GM12878 (cell line): ENCODE measurements around the gene SLC25A45. TPM values are rescaled to one million over a fixed set of nuclear protein-coding genes. Genes with fewer than 3 reads are reported as not detected.

Source experiments
- ATAC-seq: fragments of 200-7000 bp; cut with Tn5 transposase; 3 replicates; pipeline ENCODE4 v1.9.1; 2020; ENCODE audit warnings: mild to moderate bottlenecking, moderate library complexity
- BruUV-seq: library from RNA; stranded (reverse); fragments of 400-500 nt; replicated peaks from 2 replicates; lab custom pipeline; 2021; lab: Mats Ljungman, UMichigan
- CTCF ChIA-PET: fragments of 300-600 bp; sonication (Branson Sonifier 250); formaldehyde crosslinking; extraction: SDS; loops from one replicate; lab custom pipeline; 2021; ENCODE audit warnings: inconsistent platforms; lab: Yijun Ruan, JAX
- POLR2A ChIA-PET: fragments of 350-600 bp; formaldehyde crosslinking; extraction: SDS; loops from one replicate; lab custom pipeline; 2021; ENCODE audit warnings: inconsistent platforms; lab: Charles Lee
- RAD21 ChIA-PET: fragments of 300-600 bp; sonication (Branson Sonifier 250); formaldehyde crosslinking; loops from one replicate; lab custom pipeline; 2023; ENCODE audit warnings: antibody characterized with exemption; ENCODE audit not compliant: unreplicated experiment; lab: Charles Lee
- SMC1A ChIA-PET: fragments of 300-600 bp; sonication (Branson Sonifier 250); formaldehyde crosslinking; loops from one replicate; lab custom pipeline; 2023; ENCODE audit not compliant: unreplicated experiment, uncharacterized antibody; lab: Charles Lee
- DNase-seq: peaks from one replicate; pipeline ENCODE4 v3.0.0-alpha.2; 2011; ENCODE audit warnings: low read depth, low spot score
- FAIRE-seq: peaks from 3 replicates; lab custom pipeline; 2011; peaks lifted over from hg19 to GRCh38; lab: Jason Lieb, UNC
- H2AFZ ChIP-seq: 2 replicates; pipeline ENCODE4 v1.6.0; 2011; ENCODE audit warnings: low read depth, low read length, control low read depth; ENCODE audit not compliant: control insufficient read depth
- H3K27ac ChIP-seq: 2 replicates; pipeline ENCODE4 v1.5.1; 2011; ENCODE audit warnings: control low read depth; ENCODE audit not compliant: control insufficient read depth, insufficient read depth
- H3K27me3 ChIP-seq, 2 experiments: replicated peaks in 1 of 2; 2 replicates each; pipeline versions ENCODE4 v1.6.0 to v1.6.1; 2011; ENCODE audit warnings: low read length in 1 of 2; ENCODE audit not compliant: control insufficient read depth in 2 of 2, insufficient read depth in 2 of 2
- H3K36me3 ChIP-seq, 2 experiments: 2 replicates each; pipeline ENCODE4 v1.5.1; 2011; ENCODE audit warnings: low read length in 1 of 2; ENCODE audit not compliant: control insufficient read depth in 2 of 2, insufficient read depth in 2 of 2
- H3K4me1 ChIP-seq: 2 replicates; pipeline ENCODE4 v1.6.1; 2011; ENCODE audit warnings: mild to moderate bottlenecking, low read length, moderate library complexity, mixed read lengths; ENCODE audit not compliant: control insufficient read depth, insufficient read depth
- H3K4me2 ChIP-seq: 2 replicates; pipeline ENCODE4 v1.6.0; 2011; ENCODE audit warnings: control low read depth; ENCODE audit not compliant: control insufficient read depth, insufficient read depth
- H3K4me3 ChIP-seq: fragments of 200-600 bp; sonication (generic); 2 replicates; pipeline ENCODE4 v1.5.1; 2016
- H3K79me2 ChIP-seq: 2 replicates; pipeline ENCODE4 v1.6.0; 2011; ENCODE audit warnings: low read length; ENCODE audit not compliant: control insufficient read depth, insufficient read depth
- H3K9ac ChIP-seq: 2 replicates; pipeline ENCODE4 v1.8.0; 2011; ENCODE audit warnings: low read length, control low read depth, mixed read lengths; ENCODE audit not compliant: control insufficient read depth, insufficient read depth
- H3K9me3 ChIP-seq: replicated peaks from 3 replicates; pipeline ENCODE4 v1.5.1; 2011; ENCODE audit warnings: mild to moderate bottlenecking, low read length; ENCODE audit not compliant: control insufficient read depth, insufficient read depth
- H4K20me1 ChIP-seq: 2 replicates; pipeline ENCODE4 v1.6.0; 2011; ENCODE audit not compliant: control insufficient read depth, insufficient read depth
- CBX3 ChIP-seq: fragments of 200-600 bp; sonication (generic); IDR thresholded peaks from 2 replicates; pipeline ENCODE4 v1.6.1; 2016; ENCODE audit warnings: low read depth, borderline replicate concordance
- WRNIP1 ChIP-seq: IDR thresholded peaks from 2 replicates; pipeline ENCODE4 v1.6.1; 2011; ENCODE audit warnings: low read depth, low read length, improper control_type of control experiment, borderline replicate concordance
- WGBS: methylation state at CpG from one replicate; pipeline ENCODE4 v1.1.6; 2016; ENCODE audit warnings: low lambda C conversion rate; ENCODE audit not compliant: insufficient replicate concordance, insufficient coverage; ENCODE audit errors: missing lambda C conversion rate; 5-methylcytosine and 5-hydroxymethylcytosine counted together
- in situ Hi-C: fragments of 300-500 bp; cut with MboI; formaldehyde crosslinking; loops from 9 replicates; pipeline ENCODE4 v1.14.3; 2018; ENCODE audit warnings: mixed read lengths
- intact Hi-C: fragments of 100-400 bp; cut with micrococcal nuclease; formaldehyde crosslinking; loops from one replicate; pipeline ENCODE4 v1.14.2; 2022; ENCODE audit not compliant: unreplicated experiment
- polyA plus RNA-seq, 11 experiments: library from polyadenylated mRNA; depleted of rRNA in 4 of 11; unstranded in 6 of 11; stranded (reverse) in 5 of 11; fragments of >200 nt; fragmentation: Nextera tagmentation in 4 of 11; fragmentation: Illumina TruSeq in 1 of 11; extraction: Ambion mirVana in 4 of 11; extraction: Trizol in 1 of 11; gene quantifications; 1 replicate in 1 of 11; 2 replicates in 10 of 11; pipeline versions ENCODE4 v1.2.1 to v1.2.3, GENCODE V29; 2011 to 2016; ENCODE audit warnings: inconsistent platforms in 2 of 11, missing spikeins in 2 of 11, low read depth in 1 of 11
- total RNA-seq, 4 experiments: library from RNA; depleted of rRNA in 3 of 4; stranded (reverse); fragments of >200 nt in 3 of 4; fragmentation: Illumina TruSeq in 1 of 4; extraction: Trizol in 1 of 4; gene quantifications; 2 replicates each; pipeline versions ENCODE4 v1.2.1 to v1.2.3, GENCODE V29; 2013 to 2021
- TF ChIP-seq, protein P1 (sequence below): IDR thresholded peaks from 2 replicates; pipeline ENCODE4 v1.6.1; 2012; ENCODE audit warnings: low read depth, low read length, improper control_type of control experiment
- TF ChIP-seq, protein P2 (sequence below): fragments of 450-650 bp; IDR thresholded peaks from 2 replicates; pipeline ENCODE4 v1.6.1; 2017; ENCODE audit warnings: borderline replicate concordance
- TF ChIP-seq, protein P3 (sequence below): fragments of 450-650 bp; IDR thresholded peaks from 2 replicates; pipeline ENCODE4 v1.6.1; 2017; ENCODE audit warnings: low read depth, mild to moderate bottlenecking, moderate library complexity
- TF ChIP-seq, protein P4 (sequence below): IDR thresholded peaks from 2 replicates; pipeline ENCODE4 v1.6.1; 2012; ENCODE audit warnings: low read depth, low read length, improper control_type of control experiment

SLC25A45 gene
- total and polyA plus RNA-seq, 10 of the 15 experiments (the other 5 are each of a cell fraction or from before 2014, with no cell fraction given), result 4.1 to 35.2 (median 20.3) TPM

GRCh38 chr11:65402790-65403189 lies 20.3 kb upstream of the SLC25A45 start:
- Histone ChIP-seq H3K9me3 (no peaks in the 10 kb centered on the region), H3K9ac (no peak overlapping the region), H3K4me2 (no peak overlapping the region), H3K4me1 (peaks cover 20% of the 10 kb centered on the region), H3K27ac (0 out of 2 replicates have a peak overlapping the region, but pooled peaks have one; percentile 18), H4K20me1 (no peaks in the 10 kb centered on the region), H3K79me2 (no peaks in the 10 kb centered on the region; the same call in 1 of the 2 replicates), H3K4me3 (no peak overlapping the region), H2AFZ (no peak overlapping the region), H3K27me3 (no peaks in the 10 kb centered on the region), H3K36me3 (peaks cover 22 to 25% of the 10 kb centered on the region in 2 experiments)
- BruUV-seq, result no TSS peak
- POLR2A ChIA-PET, result interaction anchor here (0.6 to 2.8 kb wide), 4 partner anchors 13 to 100 kb away, joined by 3 to 10 read pairs (median 6); no protein-coding TSS in a partner anchor
- CTCF ChIA-PET, result interaction anchor here (0.6 to 2.9 kb wide), 7 partner anchors 12 to 820 kb away, joined by 3 to 13 read pairs (median 3); no protein-coding TSS in a partner anchor
- ATAC-seq (no peak), FAIRE-seq (no peak), DNase-seq (no peak)
- RAD21 ChIA-PET, result interaction anchor here (0.5 to 1.5 kb wide), 7 partner anchors 13 to 106 kb away, joined by 3 to 6 read pairs (median 4); no protein-coding TSS in a partner anchor
- in situ Hi-C loops (no loop called here), intact Hi-C loops (no loop called here)
- WGBS, result 65% methylated on average over 2 of the region's 2 CpGs
- SMC1A ChIA-PET, result interaction anchor here (0.5 to 1.9 kb wide), 5 partner anchors 14 to 129 kb away, joined by 3 to 7 read pairs (median 3); no protein-coding TSS in a partner anchor
- TF ChIP-seq, protein P1, sequence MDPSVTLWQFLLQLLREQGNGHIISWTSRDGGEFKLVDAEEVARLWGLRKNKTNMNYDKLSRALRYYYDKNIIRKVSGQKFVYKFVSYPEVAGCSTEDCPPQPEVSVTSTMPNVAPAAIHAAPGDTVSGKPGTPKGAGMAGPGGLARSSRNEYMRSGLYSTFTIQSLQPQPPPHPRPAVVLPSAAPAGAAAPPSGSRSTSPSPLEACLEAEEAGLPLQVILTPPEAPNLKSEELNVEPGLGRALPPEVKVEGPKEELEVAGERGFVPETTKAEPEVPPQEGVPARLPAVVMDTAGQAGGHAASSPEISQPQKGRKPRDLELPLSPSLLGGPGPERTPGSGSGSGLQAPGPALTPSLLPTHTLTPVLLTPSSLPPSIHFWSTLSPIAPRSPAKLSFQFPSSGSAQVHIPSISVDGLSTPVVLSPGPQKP, result no peak

GRCh38 chr11:65401803-65402248 lies 19.4 kb upstream of the SLC25A45 start:
- Histone ChIP-seq H3K4me1 (peaks cover 20% of the 10 kb centered on the region), H3K36me3 (peaks cover 23 to 30% of the 10 kb centered on the region in 2 experiments), H3K9ac (no peak overlapping the region), H3K79me2 (no peaks in the 10 kb centered on the region; the same call in 1 of the 2 replicates), H3K4me2 (no peak overlapping the region), H3K4me3 (no peak overlapping the region), H3K27me3 (no peaks in the 10 kb centered on the region), H3K9me3 (no peaks in the 10 kb centered on the region), H2AFZ (no peak overlapping the region), H3K27ac (no peak overlapping the region), H4K20me1 (no peaks in the 10 kb centered on the region)
- ChIA-PET POLR2A (interaction anchor here (0.6 kb wide), 2 partner anchors 47 to 60 kb away, joined by 3 read pairs; no protein-coding TSS in a partner anchor), SMC1A (interaction anchor here (0.7 to 1.9 kb wide), 4 partner anchors 13 to 63 kb away, joined by 4 to 7 read pairs (median 4); no protein-coding TSS in a partner anchor), RAD21 (interaction anchor here (0.7 kb wide), 1 partner anchor 59 kb away, joined by 3 read pairs; no protein-coding TSS in a partner anchor), CTCF (interaction anchor here (0.8 to 2.9 kb wide), 4 partner anchors 11 to 72 kb away, joined by 3 to 13 read pairs (median 5); no protein-coding TSS in a partner anchor)
- BruUV-seq, result no TSS peak
- intact Hi-C loops (no loop called here), in situ Hi-C loops (no loop called here)
- no peak for DNase-seq
- 88% methylated on average over 9 of the region's 10 CpGs for WGBS
- no peak for ATAC-seq
- FAIRE-seq, result no peak
- TF ChIP-seq WRNIP1, result no peak
- TF ChIP-seq, protein P2, sequence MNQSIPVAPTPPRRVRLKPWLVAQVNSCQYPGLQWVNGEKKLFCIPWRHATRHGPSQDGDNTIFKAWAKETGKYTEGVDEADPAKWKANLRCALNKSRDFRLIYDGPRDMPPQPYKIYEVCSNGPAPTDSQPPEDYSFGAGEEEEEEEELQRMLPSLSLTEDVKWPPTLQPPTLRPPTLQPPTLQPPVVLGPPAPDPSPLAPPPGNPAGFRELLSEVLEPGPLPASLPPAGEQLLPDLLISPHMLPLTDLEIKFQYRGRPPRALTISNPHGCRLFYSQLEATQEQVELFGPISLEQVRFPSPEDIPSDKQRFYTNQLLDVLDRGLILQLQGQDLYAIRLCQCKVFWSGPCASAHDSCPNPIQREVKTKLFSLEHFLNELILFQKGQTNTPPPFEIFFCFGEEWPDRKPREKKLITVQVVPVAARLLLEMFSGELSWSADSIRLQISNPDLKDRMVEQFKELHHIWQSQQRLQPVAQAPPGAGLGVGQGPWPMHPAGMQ, result no peak
- TF ChIP-seq, protein P3, sequence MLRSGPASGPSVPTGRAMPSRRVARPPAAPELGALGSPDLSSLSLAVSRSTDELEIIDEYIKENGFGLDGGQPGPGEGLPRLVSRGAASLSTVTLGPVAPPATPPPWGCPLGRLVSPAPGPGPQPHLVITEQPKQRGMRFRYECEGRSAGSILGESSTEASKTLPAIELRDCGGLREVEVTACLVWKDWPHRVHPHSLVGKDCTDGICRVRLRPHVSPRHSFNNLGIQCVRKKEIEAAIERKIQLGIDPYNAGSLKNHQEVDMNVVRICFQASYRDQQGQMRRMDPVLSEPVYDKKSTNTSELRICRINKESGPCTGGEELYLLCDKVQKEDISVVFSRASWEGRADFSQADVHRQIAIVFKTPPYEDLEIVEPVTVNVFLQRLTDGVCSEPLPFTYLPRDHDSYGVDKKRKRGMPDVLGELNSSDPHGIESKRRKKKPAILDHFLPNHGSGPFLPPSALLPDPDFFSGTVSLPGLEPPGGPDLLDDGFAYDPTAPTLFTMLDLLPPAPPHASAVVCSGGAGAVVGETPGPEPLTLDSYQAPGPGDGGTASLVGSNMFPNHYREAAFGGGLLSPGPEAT, result no peak
- TF ChIP-seq CBX3, result no peak
- TF ChIP-seq, protein P4, sequence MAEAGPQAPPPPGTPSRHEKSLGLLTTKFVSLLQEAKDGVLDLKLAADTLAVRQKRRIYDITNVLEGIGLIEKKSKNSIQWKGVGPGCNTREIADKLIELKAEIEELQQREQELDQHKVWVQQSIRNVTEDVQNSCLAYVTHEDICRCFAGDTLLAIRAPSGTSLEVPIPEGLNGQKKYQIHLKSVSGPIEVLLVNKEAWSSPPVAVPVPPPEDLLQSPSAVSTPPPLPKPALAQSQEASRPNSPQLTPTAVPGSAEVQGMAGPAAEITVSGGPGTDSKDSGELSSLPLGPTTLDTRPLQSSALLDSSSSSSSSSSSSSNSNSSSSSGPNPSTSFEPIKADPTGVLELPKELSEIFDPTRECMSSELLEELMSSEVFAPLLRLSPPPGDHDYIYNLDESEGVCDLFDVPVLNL, result no peak
